HG03520 (cell line): Measurements from ENCODE around the gene SMPX.
"Not testable (repeated sequence)": the region's sequence is repeated elsewhere in the genome, so short reads cannot be mapped to it uniquely, and the experiment has no call there.

Experiments
- ATAC-seq: cut with Tn5 transposase; IDR thresholded peaks from one replicate; pipeline ENCODE4 v1.9.1; 2021; ENCODE audit warnings: mild to moderate bottlenecking, moderate library complexity; ENCODE audit not compliant: unreplicated experiment

SMPX gene

GRCh38 chrX:21757960-21758359 is at the start of gene SMPX:
Gene SMPX, minus strand, starts transcription at chrX:21758116. Its CDS starts 3,826 bp downstream, at chrX:21754290.
- no peak for ATAC-seq

GRCh38 chrX:21806691-21807090 is 48.8 kb upstream of the SMPX start:
- no peak for ATAC-seq

GRCh38 chrX:21802839-21803238 is 44.9 kb upstream of the SMPX start:
- no peak for ATAC-seq

- no peak for ATAC-seq
Observed at GRCh38 chrX:21802054-21802670, 44.2 kb upstream of the SMPX start.

- ATAC-seq, result no peak
Observed at GRCh38 chrX:21800344-21800770, 42.4 kb upstream of the SMPX start.

GRCh38 chrX:21799767-21800166 is 41.9 kb upstream of the SMPX start:
- ATAC-seq, result no peak

DNA sequence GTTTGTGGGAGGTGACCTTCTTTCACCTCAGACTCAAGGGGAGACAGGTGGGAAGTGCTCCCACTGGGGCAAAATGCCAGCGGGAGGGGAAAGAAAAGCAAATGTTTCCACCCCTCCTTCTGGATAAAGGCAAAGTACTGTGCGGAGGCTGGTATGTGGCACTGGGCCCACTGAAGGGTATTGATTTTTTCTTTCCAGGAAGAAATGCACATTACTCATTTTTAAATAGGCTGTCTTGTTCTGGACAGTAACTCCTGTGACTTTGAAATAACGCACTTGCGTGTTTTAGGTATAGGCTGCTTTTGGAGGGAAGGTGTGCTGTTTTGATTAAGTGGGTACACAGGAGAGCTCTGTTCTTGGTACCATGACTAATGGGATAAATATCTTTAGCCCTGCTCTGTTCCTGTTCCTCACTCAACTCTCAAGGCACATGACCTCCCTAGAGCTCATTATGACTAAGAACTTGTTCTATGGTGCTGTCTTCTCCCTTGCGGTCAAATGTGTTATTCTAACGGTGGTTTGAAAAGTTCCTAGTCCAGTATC is 40.8 kb upstream of the SMPX start:
- ATAC-seq, result peak; percentile 75

DNA sequence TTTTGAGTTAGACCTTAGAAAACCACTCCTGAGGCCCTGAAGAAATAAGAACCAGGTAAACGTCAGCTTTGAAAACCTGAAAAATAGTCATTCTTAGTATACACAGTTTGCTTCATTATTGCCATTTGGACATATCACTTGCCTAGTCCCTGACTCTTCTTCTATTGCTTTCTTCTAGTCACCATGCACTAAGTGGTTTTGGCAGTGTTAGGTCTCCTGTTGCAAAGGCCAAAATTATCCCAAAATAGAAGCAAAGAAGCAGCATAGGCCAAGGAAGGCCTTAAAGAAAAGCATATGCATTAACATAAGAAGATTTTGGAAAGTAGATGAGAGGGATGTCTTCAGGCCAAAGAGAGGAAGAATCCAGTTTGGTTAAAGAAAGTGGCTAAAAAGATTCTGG is 24.1 kb upstream of the SMPX start:
- ATAC-seq, result no peak

DNA sequence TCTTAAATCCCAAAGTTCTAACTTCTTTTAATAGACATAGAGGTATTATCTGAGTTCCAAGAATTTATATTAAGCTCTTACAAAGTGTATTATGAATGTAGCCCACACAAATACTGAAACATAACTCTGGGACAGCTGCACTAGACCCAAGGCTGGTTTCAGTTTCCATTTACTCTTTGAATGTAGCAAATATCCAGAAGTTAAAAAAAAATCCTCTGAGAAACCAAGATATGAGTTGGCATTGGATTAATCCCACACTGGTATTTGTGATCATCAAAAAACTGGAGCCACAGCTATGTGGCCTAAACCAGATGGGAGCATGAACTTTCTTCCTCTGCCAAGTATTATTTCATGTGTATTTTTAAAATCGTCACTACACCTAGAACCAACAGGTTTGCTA is 23.6 kb upstream of the SMPX start:
- peak; percentile 84 for ATAC-seq

DNA sequence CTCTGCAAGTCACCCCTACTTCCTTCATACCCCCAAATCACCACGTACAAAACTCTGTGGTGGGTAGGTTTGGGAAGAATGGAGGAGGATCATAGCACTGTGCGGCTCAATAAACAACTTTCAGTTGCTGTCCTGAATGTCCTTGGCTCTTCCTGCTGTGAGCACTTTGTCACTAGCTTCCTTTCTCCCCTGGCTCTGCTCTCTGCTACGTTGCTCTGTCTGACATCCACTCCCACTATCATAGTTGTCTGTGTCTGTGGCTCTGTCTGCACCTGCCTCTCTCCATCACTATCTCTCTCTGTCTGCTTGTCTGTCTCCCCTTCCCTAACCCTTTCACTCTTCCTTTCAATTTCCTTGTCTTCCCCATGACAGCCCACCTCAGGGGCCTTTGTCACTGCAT is 21.2 kb upstream of the SMPX start:
- ATAC-seq, result no peak

GRCh38 chrX:21778236-21778635 is 20.3 kb upstream of the SMPX start:
- no peak for ATAC-seq

DNA sequence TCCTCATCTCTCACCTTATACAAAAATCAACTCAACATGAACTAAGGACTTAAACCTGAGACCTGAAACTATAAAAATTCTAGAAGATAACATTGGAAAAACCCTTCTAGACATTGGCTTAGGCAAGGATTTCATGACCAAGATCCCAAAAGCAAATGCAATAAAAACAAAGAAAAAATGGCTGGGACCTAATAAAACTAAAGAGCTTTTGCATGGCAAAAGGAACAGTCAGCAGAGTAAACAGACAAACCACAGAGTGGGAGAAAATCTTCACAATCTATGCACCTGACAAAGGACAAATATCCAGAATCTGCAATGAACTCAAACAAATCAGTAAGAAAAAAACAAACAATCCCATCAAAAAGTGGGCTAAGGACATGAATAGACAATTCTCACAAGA is 17.2 kb upstream of the SMPX start:
- not testable (repeated sequence) for ATAC-seq

DNA sequence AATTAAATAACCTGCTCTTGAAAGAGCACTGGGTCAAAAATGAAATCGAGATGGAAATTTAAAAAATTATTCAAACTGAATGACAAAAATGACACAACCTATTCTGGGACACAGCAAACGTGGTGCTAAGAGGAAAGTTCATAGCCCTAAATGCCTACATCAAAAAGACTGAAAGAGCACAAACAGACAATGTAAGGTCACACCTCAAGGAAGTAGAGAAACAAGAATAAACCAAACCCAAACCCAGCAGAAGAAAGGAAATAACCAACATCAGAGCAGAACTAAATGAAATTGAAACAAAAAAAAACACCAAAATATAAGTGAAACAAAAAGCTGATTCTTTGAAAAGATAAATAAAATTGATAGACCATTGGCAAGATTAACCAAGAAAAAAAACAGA is 15.1 kb upstream of the SMPX start:
- not testable (repeated sequence) for ATAC-seq

DNA sequence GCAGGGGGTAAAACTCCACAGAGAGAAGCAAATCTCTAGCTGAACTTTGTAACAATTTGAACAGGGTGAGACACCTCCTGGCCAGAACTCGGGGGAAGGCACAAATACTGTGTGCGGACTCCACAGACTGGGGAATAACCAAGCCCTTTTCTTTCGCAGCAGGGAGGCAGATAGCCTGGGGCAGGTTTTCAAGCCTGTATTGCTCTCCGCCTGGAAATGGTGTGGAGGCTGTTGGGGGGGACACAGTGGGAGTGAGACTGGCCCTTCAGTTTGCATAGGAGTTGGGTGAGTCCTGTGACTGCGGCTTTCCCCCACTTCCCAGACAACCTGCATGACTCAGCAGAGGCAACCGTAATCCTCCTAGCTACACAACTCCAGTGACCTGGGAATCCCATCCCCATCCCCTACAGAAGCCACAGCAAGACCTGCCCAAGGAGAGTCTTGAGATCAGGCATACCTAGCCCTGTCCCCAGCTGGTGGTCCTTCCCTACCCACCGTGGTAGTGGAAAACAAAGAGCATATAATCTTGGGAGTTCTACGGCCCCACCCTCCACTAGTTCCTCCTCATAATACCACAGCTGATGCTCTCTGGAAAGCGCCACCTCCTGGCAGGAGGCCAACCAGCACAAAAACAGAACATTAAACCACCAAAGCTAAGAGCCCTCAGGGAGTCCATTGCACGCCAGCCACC is 12.9 kb upstream of the SMPX start:
- no peak for ATAC-seq

- ATAC-seq, result no peak
Observed at GRCh38 chrX:21766101-21766500, 8.2 kb upstream of the SMPX start.

GRCh38 chrX:21764008-21764407 is 6.1 kb upstream of the SMPX start:
- ATAC-seq, result no peak

- ATAC-seq, result no peak
Observed at GRCh38 chrX:21758488-21758887, 572 bp upstream of the SMPX start.

- ATAC-seq, result no peak
Observed at GRCh38 chrX:21756785-21757529, 959 bp downstream of the SMPX start.

- no peak for ATAC-seq
Observed at GRCh38 chrX:21749924-21750323, 8.0 kb downstream of the SMPX start.

DNA sequence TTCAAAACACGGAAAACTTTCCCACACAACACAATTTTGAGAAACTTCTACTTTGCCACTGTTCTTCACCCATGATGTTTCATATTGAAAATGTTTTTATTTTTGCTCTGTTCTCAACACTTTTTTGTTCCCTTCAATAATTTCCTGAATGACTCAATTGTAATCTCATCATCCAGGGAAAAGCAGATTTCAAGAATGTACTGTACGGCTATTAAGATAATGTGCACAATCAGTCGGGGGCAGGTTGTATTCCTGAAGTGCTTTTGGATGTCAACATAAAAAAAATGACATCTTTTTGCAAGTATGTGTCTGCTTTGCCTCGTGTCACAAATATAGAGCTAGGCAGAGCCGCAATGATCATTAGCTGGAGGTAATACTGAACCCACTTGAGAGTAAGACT is 9.7 kb downstream of the SMPX start:
- ATAC-seq, result no peak

DNA sequence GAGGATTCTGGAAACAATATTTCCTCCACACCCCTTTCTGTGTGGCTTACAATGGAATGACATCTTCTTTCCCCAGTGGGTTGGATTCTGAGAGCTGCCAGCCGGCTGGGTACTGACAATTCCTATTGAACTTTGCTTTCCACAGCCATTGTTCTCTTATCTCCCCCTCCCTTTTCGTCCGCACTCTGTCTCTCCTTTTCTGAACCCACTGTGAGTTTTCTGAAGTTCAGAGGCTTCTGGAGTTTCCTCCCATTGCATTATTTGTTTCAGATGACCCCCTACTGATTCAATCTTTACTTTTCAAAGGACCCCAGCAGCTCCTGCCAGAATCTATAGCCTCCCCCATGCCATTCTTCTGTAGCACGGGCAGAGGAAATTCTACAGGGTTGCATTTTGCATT is 10.4 kb downstream of the SMPX start:
- ATAC-seq, result no peak

- peak; percentile 50 for ATAC-seq
Observed at GRCh38 chrX:21745756-21746155, 12.2 kb downstream of the SMPX start.
